Peyer's patch (tissue), 4 donors: ENCODE results near the gene CMTM2. TPM values are rescaled to one million over a fixed set of nuclear protein-coding genes. Genes with fewer than 3 reads are reported as not detected.

Experiments
- DNase-seq, 3 donors: peaks; one replicate each; pipeline ENCODE4 v3.0.0-alpha.2; 2017 to 2019
- H3K27ac ChIP-seq, 4 donors: fragments of 200-600 bp; sonication (generic); one replicate each; pipeline ENCODE4 v1.5.1; 2016 to 2019
- H3K27me3 ChIP-seq, 2 donors: fragments of 200-600 bp; sonication (generic); one replicate each; pipeline ENCODE4 v1.5.1; 2019
- H3K36me3 ChIP-seq, 3 donors: fragments of 200-600 bp; sonication (generic); one replicate each; pipeline ENCODE4 v1.5.1; 2016 to 2019
- H3K4me1 ChIP-seq, 4 donors: fragments of 200-600 bp; sonication (generic); one replicate each; pipeline ENCODE4 v1.5.1; 2016 to 2019
- H3K4me3 ChIP-seq, 4 donors: fragments of 200-600 bp; sonication (generic); 1 replicate in 3 of 4; 2 replicates in 1 of 4; pipeline ENCODE4 v1.5.1; 2016 to 2019; ENCODE audit warnings: mild to moderate bottlenecking in 1 of 4
- H3K9me3 ChIP-seq, 4 donors: fragments of 200-600 bp; sonication (generic); one replicate each; pipeline ENCODE4 v1.5.1; 2016 to 2019; ENCODE audit warnings: mild to moderate bottlenecking in 1 of 4
- CTCF ChIP-seq, 6 experiments: fragments of 450-650 bp in 4 of 6; fragments of 200-600 bp in 2 of 6; sonication (generic) in 1 of 6; IDR thresholded peaks; one replicate each; pipeline ENCODE4 v1.5.1; 2017 to 2019; ENCODE audit warnings: antibody characterized with exemption in 6 of 6, mild to moderate bottlenecking in 3 of 6, moderate library complexity in 1 of 6
- POLR2A ChIP-seq, 2 donors: fragments of 450-650 bp; IDR thresholded peaks; one replicate each; pipeline ENCODE4 v1.5.1; 2017; ENCODE audit warnings: antibody characterized with exemption in 2 of 2, mild to moderate bottlenecking in 2 of 2, moderate library complexity in 2 of 2
- small RNA-seq, 2 donors: library from RNA; depleted of rRNA; stranded (forward); fragments of <200 nt; gene quantifications; one replicate each; pipeline ENCODE3, GENCODE V24; 2016
- total RNA-seq, 4 donors: library from RNA; depleted of rRNA; stranded (reverse); fragments of >200 nt; gene quantifications; one replicate each; pipeline ENCODE4 v1.1.0, GENCODE V29; 2016

Gene CMTM2
- total RNA-seq, 4 donors from 2014 or later = not detected

- no peak for TF ChIP-seq POLR2A (IDR thresholded peaks at IDR 0.05)
- TF ChIP-seq CTCF (IDR thresholded peaks at IDR 0.05) = no peak
- Histone ChIP-seq H3K36me3 (no peaks in the 10 kb centered on the region), H3K4me3 (no peak overlapping the region), H3K4me1 (no peaks in the 10 kb centered on the region), H3K27me3 (no peaks in the 10 kb centered on the region), H3K9me3 (no peaks in the 10 kb centered on the region), H3K27ac (no peak overlapping the region)
- DNase-seq = peak in 1 of 3 donors; percentile 4
These were observed 56.9 kb downstream of the CMTM2 start for GRCh38 chr16:66636199-66636598.

- no peak overlapping the region for H3K4me3 ChIP-seq
- DNase-seq = peak in 1 of 3 donors; percentile 7
- no peaks in the 10 kb centered on the region for H3K36me3 ChIP-seq
- no peaks in the 10 kb centered on the region for H3K4me1 ChIP-seq
- TF ChIP-seq CTCF (IDR thresholded peaks at IDR 0.05) (no peak), POLR2A (IDR thresholded peaks at IDR 0.05) (no peak)
- no peaks in the 10 kb centered on the region for H3K27me3 ChIP-seq
- no peaks in the 10 kb centered on the region for H3K9me3 ChIP-seq
- no peak overlapping the region for H3K27ac ChIP-seq
These were observed 58.5 kb downstream of the CMTM2 start for GRCh38 chr16:66637806-66638205.

Small RNAs within 50 kb of the gene (small RNA-seq; reads per million reads assigned to genes)
- 0 reads per million in 2 donors for gene CKLF-CMTM1

Other genes starting within 250 kb of the CMTM2 start
- gene CDH5, start 212.8 kb upstream of the CMTM2 start, total RNA-seq = 10 to 100 TPM in 3 of 4 donors, 1 to 10 TPM in 1; 5.3 to 28.1 (median 11.4) TPM
- not detected for gene BEAN1, start 152.2 kb upstream of the CMTM2 start, total RNA-seq
- 10 to 100 TPM; 22.8 to 33.1 (median 27.1) TPM for gene TK2, start 29.3 kb upstream of the CMTM2 start, total RNA-seq
- 10 to 100 TPM in 3 of 4 donors, 1 to 10 TPM in 1; 7.5 to 47.1 (median 22.2) TPM for gene CKLF, start 26.9 kb upstream of the CMTM2 start, total RNA-seq
- gene CMTM1, start 13.0 kb upstream of the CMTM2 start, total RNA-seq = 1 to 10 TPM in 3 of 4 donors, not detected in 1; 1.4 to 3.6 (median 2.1) TPM
- gene CMTM3, start 25.2 kb downstream of the CMTM2 start, total RNA-seq = 10 to 100 TPM in 2 of 4 donors, 1 to 10 TPM in 2; 4.9 to 15.7 (median 11.3) TPM
- gene CMTM4, start 117.3 kb downstream of the CMTM2 start, total RNA-seq = 100 to 1,000 TPM in 2 of 4 donors, 10 to 100 TPM in 2; 33.8 to 116 (median 101) TPM
- 100 to 1,000 TPM; 167 to 337 (median 206) TPM for gene DYNC1LI2, start 172.1 kb downstream of the CMTM2 start, total RNA-seq
- under 1 TPM in 1 of 4 donors, not detected in 3; 0.40 TPM for gene TERB1, start 222.1 kb downstream of the CMTM2 start, total RNA-seq